GM10847 (cell line): Measurements from ENCODE around the gene FGD3.

ENCODE experiments used
- POLR2A ChIP-seq: IDR thresholded peaks from 2 replicates; pipeline ENCODE4 v1.6.1; 2011; ENCODE audit not compliant: insufficient read length; ENCODE audit errors: extremely low read depth

The FGD3 gene

DNA sequence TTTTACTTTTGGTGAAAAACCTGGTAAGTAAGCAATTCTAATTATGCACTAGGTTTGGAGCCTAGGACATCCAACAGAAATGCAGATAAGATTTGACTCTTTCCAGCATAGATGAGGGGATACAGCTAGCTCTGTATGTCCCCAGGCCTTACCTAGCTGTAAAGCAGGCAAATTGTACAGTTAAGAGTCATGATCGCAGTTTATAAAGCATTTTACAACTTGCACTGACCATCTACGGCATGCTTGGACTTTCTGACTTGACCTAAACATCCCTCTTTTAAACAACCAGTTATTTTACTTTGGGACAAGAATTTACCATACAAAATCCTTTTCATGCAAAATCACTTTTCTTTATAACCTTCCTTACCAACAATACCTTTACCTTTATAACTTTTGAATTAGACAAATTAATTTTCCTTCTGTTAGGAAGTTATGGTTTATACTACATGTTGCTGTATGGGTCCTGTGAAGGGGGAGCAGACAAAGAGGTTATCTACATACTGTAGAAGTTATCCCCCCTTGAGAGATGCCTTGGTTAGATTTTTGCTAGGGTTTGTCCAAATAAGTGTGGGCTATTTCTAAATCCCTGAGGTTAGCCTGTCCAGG is 36.8 kb downstream of the FGD3 start:
- TF ChIP-seq POLR2A = no peak

DNA sequence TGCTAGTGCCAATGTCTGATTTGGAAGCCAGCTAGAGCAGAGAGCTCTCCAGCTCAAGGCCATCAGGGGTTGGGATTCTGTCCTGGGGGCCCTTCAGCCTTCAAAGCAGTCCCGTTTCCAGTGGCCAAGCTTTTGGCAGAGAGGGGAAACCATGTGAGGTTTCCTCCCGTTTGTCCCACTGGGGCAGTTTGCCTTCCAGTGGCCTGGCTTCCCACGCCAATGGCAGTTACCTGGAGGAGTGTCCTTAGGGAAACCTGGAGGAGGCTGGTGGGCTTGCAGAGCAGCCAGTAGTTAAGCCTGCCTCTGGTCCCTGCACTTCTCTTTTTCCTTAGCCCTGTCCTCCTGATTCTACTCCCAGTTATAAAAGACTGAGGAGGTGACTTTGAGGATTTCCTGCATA is 37.7 kb downstream of the FGD3 start:
- TF ChIP-seq POLR2A = no peak

DNA sequence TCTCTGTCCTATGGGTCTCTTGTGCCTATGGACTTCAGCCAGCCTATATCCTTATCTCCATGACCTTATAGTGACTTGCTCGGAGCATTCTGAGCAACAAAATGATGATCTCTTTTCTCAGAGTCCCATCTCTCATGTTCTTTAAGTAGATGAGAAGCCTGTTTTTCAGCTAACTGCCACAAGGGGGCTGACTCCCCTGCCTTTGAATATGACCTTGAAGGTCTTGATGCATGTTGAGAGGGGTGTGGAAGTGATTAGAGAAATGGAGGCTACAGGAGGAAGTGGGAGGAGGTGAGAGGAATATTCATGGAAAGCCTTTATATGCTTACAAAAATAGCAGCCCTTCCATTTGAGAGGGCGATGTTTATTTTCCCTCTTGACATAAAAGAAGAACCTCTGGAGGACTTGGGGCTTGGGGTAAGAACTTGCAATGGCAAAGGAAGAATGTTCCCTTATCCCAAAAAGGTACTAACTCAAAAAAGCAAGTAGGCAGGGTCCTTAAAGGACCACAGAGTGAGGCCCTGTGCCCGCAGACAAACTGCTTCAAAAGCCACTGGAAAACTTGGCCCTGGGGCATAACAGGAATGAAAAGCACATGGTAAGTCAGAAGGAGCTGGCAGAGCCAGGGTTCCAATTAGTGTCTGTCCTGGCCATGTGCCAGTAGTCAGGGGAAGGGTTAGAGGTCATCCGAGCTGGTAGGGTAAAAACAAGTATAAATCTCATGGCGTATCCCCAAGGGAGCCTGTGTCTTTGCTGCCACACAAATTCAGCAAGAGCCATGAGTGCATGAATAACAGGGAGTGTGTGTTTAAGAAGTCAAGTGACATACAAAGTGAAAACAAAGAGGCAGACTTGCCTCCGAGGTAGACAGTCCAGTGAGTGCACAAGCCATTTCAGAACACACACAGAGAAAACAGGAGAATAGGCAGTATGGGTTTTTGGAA is 39.1 kb downstream of the FGD3 start:
- TF ChIP-seq POLR2A = no peak

DNA sequence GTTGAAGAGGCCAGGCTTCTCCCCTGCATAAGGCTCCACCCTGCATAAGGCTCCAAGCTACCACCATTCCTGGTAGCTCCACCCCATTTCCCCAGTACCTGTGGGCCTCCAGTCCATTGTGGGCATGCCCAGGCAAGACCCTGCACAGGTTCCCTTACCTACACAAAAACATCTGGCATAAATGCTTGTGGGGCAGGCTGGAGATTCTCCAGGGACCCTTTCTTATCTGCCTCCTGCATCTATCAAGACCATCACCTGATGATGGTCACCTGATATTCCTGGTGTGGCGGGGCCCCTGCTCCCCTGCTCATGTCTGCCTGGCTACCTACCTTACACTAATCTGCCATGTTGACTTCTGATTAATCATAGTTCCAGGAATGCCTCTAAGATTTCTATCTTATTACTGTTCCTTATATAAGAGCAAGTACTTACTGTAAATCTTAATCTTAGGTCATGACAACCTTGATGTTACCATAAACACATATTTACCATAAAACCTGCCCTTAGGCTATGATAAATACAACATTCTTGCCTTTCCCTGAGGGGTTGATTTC is 41.0 kb downstream of the FGD3 start:
- no peak for TF ChIP-seq POLR2A

DNA sequence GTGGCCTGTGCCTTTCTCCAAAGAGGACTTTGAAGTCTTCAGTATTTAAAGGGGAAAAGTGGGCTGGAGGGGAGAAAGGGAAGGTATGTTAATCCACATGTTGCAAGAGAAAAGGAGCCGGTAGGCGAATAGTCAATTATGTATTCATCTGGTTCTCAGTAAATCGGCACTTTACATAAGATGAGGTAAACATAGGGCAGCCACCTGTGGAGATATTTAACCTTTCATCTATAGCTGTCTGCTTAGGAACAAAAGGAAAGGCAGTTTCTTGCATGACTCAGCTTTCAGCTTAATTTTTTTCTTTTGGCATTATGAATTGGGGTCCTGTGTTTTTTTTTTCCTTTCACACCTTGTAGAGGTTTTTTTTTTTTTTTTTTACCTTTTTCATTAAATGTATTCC is 42.2 kb downstream of the FGD3 start:
- TF ChIP-seq POLR2A = no peak

DNA sequence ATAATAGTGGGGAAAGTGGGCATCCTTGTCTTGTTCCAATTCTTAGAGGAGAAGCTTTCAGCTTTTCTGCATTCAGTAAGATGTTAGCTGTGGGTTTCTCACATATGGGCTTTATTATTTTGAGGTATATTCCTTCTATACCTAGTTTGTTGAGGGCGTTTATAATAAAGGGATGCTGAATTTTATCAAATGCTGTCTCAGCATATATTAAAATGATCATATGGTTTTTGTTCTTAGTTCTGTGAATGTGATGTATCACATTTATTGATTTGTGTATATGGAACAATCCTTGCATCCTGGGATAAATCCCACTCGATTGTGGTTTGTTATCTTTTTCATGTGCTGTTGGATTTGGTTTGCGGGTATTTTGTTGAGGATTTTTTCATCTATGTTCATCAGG is 43.1 kb downstream of the FGD3 start:
- no peak for TF ChIP-seq POLR2A

DNA sequence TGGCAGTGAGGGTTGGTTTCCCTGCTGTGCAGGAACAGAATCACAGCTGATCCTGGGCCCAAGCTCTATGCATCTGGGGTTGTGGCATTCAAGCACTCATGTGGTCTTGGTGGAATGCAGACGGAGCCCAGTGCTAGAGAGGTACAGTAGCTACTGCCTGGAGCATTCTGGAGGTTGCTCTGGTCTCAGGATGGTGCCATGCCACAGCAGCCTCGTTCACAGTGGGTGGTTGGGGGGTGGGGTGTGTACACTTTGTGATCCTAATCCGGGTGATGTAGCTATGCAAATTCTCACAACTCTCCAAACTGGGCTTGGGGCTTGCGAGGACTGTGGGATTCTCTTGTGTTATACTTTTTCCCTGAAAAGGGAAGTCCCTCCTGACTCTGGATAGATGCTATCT is 45.2 kb downstream of the FGD3 start:
- no peak for TF ChIP-seq POLR2A

DNA sequence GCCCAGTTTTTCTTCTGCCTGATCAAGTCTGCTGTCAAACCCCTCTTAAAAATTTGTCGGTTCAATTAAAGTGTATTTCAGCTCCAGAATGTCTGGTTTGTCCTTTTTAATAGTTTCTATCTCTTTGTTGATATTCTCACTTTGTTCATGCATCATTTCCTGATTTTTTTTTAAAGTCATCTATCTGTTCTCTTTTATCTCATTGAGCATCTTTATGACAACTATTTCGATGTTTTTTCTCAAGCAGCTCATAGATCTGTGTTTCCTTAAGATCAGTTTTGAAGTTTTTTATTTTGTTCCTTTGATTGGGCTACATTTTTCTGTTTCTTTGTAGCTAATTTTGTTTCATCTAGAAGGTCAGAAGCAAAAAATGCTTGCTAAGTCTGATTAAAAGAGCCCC is 53.7 kb downstream of the FGD3 start:
- TF ChIP-seq POLR2A = no peak

DNA sequence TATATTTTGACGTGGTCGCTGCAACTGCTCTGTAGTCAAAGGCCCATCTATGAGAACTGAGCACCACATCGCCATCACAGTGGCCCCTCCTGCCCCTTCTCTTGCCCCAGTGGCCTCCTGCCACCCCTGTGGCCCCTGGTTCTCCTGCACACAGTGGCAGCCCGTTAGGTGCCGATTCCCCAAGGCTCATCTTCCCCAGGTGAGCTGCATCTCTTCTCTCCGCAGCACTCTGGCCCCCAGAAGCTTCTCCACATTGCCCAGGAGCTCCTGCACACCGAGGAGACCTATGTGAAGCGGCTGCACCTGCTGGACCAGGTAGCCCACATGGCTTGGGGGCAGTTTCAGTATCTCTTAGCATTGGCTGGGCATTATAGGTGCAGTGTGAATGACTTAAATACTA is 55.4 kb downstream of the FGD3 start:
- TF ChIP-seq POLR2A = no peak

DNA sequence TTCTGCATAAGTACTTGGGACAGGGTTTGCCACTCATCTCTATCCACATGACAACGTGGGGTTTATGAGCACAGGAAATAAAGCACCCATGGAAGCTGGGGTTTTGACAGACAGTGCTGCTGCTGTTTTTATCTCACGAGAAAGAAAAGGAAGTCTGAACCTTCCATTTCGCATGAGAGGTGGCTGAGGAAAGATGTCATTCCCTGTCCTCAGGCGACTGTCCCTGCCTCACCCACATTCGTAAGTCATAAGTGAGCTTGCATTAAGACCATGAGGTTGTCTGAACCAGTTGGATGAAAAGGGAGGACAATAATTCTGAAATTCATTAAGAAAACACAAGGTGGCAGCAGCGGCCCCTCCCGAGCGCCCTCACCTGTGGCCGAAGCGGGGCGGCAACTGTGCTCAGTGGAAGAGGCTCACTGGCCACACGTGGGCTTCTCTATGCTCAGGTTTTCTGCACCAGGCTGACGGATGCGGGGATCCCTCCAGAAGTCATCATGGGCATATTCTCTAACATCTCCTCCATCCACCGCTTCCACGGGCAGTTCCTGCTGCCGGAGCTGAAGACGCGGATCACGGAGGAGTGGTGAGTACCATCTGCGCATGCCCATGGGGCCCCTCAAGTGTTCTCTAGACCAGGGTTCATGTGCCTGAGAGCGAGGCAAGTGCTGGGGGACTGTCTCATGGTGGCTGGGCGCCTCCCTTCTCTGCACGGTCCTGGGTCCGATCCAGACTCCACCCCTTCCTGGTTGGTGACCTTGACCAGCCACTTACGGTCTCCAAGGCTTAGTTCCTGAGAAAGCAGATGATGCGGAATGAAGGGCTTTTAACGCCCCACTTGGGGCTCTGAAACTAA is 56.5 kb downstream of the FGD3 start:
- no peak for TF ChIP-seq POLR2A

DNA sequence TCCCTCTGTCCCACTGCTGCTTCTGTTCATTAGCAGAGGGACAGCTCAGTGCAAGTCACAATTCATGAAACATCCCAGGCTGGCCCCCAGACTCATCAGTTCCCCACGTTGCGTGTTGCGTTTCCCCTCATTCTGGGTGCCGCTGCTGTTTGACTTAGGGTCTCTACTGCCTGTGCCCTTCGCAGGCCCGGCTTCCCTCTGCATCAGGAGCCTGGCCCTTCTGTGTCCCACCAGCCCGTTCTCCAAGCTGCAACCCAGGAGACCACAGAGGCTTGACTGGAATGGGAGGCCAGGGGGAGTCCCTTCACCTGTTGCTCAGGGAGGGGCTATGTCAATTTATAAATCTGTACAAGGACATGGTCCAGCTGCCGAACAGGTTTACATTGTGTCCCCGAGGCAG is 57.2 kb downstream of the FGD3 start:
- no peak for TF ChIP-seq POLR2A

DNA sequence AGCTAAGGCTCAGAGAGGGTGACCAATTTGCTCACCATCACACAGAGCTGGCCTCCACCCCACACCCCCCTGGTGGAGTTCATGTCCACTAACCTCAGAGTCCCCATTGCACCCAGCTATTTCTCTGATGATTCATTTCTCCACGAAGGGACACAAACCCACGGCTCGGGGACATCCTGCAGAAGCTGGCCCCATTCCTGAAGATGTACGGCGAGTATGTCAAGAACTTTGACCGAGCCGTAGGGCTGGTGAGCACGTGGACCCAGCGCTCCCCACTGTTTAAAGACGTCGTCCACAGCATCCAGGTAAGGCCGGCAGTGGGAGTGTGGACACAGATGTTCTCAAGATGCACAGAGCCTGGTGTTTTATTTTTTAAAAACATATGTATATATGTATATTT is 58.6 kb downstream of the FGD3 start:
- TF ChIP-seq POLR2A = no peak

DNA sequence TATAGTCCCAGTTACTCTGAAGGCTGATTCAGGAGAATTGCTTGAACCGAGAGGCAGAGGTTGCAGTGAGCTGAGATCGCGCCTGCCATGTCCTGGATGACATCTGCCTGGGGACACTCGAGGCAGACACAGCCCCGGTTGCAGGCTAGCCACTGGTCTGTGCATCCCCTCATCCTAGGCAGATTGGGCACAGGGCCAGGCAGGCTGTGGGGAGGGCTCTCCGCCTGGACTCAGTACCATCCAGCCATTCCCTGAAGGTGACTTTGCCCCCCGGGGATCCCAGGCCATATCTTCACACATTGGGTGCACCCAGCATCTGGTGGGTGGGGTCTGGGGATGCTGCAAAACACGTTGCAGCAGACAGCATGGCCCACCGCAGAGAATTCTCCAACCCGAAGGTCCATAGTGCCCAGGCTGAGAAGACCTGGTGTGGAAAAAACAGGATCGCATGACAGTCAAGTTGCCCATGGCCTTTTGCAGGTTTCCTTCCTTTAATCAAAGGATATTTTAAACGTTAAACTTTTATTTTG is 60.3 kb downstream of the FGD3 start:
- no peak for TF ChIP-seq POLR2A

DNA sequence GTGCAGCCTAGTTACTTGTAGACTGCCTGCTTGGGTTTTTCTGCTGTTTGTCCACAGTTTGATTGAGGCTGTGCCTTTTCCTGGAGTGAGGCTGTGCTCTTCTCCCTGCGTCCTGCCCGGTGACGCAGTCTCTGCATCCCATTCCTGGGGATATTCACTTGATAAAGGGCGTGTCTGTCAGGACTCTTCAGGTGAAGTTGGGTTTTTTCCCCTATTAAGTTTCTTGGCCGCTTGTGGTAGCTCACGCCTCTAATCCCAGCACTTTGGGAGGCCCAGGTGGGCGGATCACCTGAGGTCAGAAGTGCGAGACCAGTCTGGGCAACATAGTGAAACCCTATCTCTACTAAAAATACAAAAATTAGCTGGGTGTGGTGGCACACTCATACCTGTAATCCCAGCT is 61.1 kb downstream of the FGD3 start:
- no peak for TF ChIP-seq POLR2A

DNA sequence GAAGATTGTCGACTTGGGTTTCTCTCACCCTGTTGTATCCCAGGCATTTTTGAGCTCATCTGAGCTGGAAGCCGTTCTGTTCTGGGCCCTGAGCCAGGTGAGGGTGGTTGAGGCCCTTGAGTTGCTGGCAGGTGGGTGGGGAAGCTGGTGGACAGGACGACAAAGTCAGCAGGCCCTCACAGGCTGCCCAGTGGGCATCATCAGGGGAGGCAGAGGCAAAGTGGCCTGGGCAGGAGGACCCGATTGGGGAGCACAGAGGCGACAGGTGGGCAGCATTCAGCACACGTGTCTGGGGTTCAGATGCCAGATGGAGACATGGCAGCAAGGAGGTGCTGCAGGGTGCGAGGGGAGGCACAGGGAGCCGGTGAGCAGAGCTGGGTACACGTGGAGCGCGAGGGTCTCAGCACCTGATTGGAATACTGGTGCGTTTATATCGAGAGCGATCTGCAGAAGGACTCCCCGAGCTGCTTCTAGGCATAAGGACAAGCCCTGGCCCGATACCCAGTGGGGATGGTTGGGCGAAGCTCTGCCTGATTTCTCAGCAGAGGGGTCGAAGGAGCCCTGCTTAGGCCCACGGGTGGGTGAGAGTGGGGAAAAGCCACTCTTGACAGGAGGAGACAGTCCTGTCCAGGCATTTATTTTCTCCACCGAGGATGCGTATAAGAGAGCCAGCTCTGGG is 62.2 kb downstream of the FGD3 start:
- TF ChIP-seq POLR2A = no peak
